ENCODE data around the gene HNRNPUL1. TPM values are rescaled to one million over a fixed set of nuclear protein-coding genes. Genes with fewer than 3 reads are reported as not detected.
A peak's percentile ranks its signal among the peaks of the same experiment; 100 is the strongest.

The HNRNPUL1 gene
- polyA plus RNA-seq, 2 donors: 64.9 to 73.4 TPM

DNA sequence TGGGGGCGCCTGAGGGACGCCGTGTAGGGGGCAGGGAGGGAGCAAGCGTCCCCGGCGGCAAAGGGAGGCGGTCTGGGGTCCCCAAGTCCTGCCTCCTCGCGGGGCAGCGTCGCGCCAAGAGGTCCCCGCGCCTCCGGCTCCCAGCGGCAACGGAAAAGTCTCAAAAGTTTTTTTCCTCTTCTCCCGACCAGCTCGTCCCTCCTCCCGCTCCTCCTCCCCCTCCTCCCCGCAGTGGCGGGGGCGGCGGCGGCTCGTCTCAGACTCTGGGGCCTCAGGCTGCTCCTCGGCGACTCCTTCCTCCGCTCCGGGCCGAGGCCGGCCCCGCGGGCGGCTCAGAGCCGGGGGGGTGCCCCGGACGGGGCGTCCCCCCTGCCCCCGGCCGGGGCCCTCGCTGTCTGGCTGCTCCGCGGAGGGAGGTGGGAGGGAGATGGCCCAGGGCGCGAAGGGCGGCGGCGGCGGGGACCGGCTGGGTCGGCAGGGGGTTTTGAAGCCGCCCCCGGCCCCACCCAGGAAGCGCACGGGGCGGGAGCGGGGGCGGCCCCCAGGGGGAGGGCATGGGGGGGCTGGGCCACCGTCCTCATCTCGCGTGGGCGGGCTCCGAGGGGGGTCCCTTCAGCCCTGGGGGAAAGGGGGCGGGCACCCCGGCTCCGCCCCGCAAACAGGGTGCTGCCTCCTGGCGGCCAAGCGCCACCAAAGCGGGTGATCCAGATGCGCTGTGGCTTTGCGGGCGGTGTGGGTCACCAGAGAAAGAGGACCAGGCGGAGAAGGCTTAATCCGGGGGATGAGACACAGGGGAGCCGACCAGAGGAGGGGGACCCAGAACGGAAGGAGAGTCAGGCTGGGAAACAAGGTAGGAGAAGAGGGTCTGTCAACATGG lies 89.5 kb downstream of the HNRNPUL1 start, which contains the start of gene TGFB1:
Gene TGFB1 (minus strand): TSS at position 457 of the 877 bp plus-strand sequence. CDS start 878 bp downstream, outside the sequence.
- Histone ChIP-seq H3K4me3 (ENCODE audit: low read depth in 1 of 2, low read length in 2 of 2) (peak within 1 kb of the TSS; percentile 72 to 73), H3K36me3 (ENCODE audit: control insufficient read depth in 2 of 2, insufficient read depth in 2 of 2, low read length in 1 of 2) (no peaks in the 10 kb centered on the region), H3K27ac (ENCODE audit: low read depth in 2 of 2, low read length in 1 of 2) (peak within 1 kb of the TSS; percentile 77 to 90), H3K27me3 (ENCODE audit: control insufficient read depth in 1 of 2, insufficient read depth in 2 of 2, low read length in 2 of 2) (no peaks in the 10 kb centered on the region), H3K4me1 (ENCODE audit: control insufficient read depth in 2 of 2, insufficient read depth in 2 of 2, low read length in 1 of 2) (peaks cover 5 to 8% of the 10 kb centered on the region in 2 donors), H3K9me3 (ENCODE audit: control insufficient read depth in 2 of 2, insufficient read depth in 1 of 2, low read depth in 1 of 2, low read length in 1 of 2) (no peaks in the 10 kb centered on the region)
- 1% methylated on average over 34 to 78 of the region's 78 CpGs for WGBS, 2 donors

GRCh38 chr19:41354343-41354953 lies 90.3 kb downstream of the HNRNPUL1 start:
- peaks cover 5 to 8% of the 10 kb centered on the region in 2 donors for H3K4me1 ChIP-seq (ENCODE audit: control insufficient read depth in 2 of 2, insufficient read depth in 2 of 2, low read length in 1 of 2)
- no peaks in the 10 kb centered on the region for H3K27me3 ChIP-seq (ENCODE audit: control insufficient read depth in 1 of 2, insufficient read depth in 2 of 2, low read length in 2 of 2)
- no peaks in the 10 kb centered on the region for H3K9me3 ChIP-seq (ENCODE audit: control insufficient read depth in 2 of 2, insufficient read depth in 1 of 2, low read depth in 1 of 2, low read length in 1 of 2)
- peak overlapping the region in 1 of 2 donors; percentile 77 for H3K27ac ChIP-seq (ENCODE audit: low read depth in 2 of 2, low read length in 1 of 2)
- H3K36me3 ChIP-seq (ENCODE audit: control insufficient read depth in 2 of 2, insufficient read depth in 2 of 2, low read length in 1 of 2): no peaks in the 10 kb centered on the region
- WGBS, 2 donors: 89 to 90% methylated on average over 23 of the region's 23 CpGs
- H3K4me3 ChIP-seq (ENCODE audit: low read depth in 1 of 2, low read length in 2 of 2): peak overlapping the region; percentile 72 to 73

DNA sequence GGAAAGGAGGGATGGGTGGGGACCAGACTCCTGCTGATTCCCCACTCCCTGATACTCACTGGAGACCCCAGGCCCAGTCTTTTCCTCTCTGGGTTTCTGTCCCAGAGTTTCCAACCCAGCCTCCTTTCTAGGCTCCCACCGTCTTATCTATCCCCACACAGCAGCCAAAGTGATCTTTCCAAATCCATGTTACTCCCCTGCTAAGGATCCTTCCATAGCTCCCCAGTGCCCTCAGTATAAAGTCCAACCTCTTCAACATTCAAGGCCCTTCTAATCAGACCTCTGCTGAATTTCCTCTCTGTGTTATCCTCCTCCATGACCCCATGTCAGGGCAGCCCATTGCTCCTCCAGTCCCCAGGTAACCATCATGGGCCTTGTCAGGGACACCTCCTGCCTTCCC lies 90.9 kb downstream of the HNRNPUL1 start:
- H3K27ac ChIP-seq (ENCODE audit: low read depth in 2 of 2, low read length in 1 of 2): no peak overlapping the region
- H3K9me3 ChIP-seq (ENCODE audit: control insufficient read depth in 2 of 2, insufficient read depth in 1 of 2, low read depth in 1 of 2, low read length in 1 of 2): no peaks in the 10 kb centered on the region
- H3K36me3 ChIP-seq (ENCODE audit: control insufficient read depth in 2 of 2, insufficient read depth in 2 of 2, low read length in 1 of 2): no peaks in the 10 kb centered on the region
- H3K4me1 ChIP-seq (ENCODE audit: control insufficient read depth in 2 of 2, insufficient read depth in 2 of 2, low read length in 1 of 2): peaks cover 5 to 8% of the 10 kb centered on the region in 2 donors
- WGBS, 2 donors: 94 to 100% methylated on average over 1 of the region's 1 CpG
- H3K4me3 ChIP-seq (ENCODE audit: low read depth in 1 of 2, low read length in 2 of 2): no peak overlapping the region
- no peaks in the 10 kb centered on the region for H3K27me3 ChIP-seq (ENCODE audit: control insufficient read depth in 1 of 2, insufficient read depth in 2 of 2, low read length in 2 of 2)

DNA sequence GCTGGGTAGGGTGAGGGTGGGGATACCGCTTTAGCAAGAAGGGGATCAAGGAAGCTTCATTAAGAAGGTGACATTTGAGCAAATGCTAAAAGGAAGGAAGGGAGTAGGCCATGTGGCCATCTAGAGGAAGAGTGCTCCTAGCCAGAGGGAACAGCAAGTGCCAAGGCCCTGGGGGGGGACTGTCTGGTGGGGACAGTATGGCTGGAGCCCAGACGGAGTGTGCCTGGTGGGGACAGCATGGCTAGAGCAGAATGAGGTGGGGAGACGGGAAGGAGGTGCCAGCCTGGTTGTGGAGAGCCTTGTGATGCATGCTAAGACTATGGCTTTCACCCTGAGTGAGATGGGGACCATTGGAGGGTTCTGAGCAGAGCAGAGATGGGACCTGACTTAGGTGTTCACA lies 91.6 kb downstream of the HNRNPUL1 start:
- Histone ChIP-seq H3K4me3 (ENCODE audit: low read depth in 1 of 2, low read length in 2 of 2) (no peak overlapping the region), H3K27ac (ENCODE audit: low read depth in 2 of 2, low read length in 1 of 2) (no peak overlapping the region), H3K27me3 (ENCODE audit: control insufficient read depth in 1 of 2, insufficient read depth in 2 of 2, low read length in 2 of 2) (no peaks in the 10 kb centered on the region), H3K4me1 (ENCODE audit: control insufficient read depth in 2 of 2, insufficient read depth in 2 of 2, low read length in 1 of 2) (peaks cover 3 to 7% of the 10 kb centered on the region in 2 donors), H3K9me3 (ENCODE audit: control insufficient read depth in 2 of 2, insufficient read depth in 1 of 2, low read depth in 1 of 2, low read length in 1 of 2) (no peaks in the 10 kb centered on the region), H3K36me3 (ENCODE audit: control insufficient read depth in 2 of 2, insufficient read depth in 2 of 2, low read length in 1 of 2) (no peaks in the 10 kb centered on the region)
- WGBS, 2 donors: 73 to 82% methylated on average over 3 of the region's 3 CpGs

- 78 to 79% methylated on average over 11 of the region's 11 CpGs for WGBS, 2 donors
- no peaks in the 10 kb centered on the region for H3K36me3 ChIP-seq (ENCODE audit: control insufficient read depth in 2 of 2, insufficient read depth in 2 of 2, low read length in 1 of 2)
Observed at GRCh38 chr19:41356984-41357739, 93.0 kb downstream of the HNRNPUL1 start.

More at GRCh38 chr19:41356984-41357739, 93.0 kb downstream of the HNRNPUL1 start:
- no peaks in the 10 kb centered on the region for H3K9me3 ChIP-seq (ENCODE audit: control insufficient read depth in 2 of 2, insufficient read depth in 1 of 2, low read depth in 1 of 2, low read length in 1 of 2)
- H3K27me3 ChIP-seq (ENCODE audit: control insufficient read depth in 1 of 2, insufficient read depth in 2 of 2, low read length in 2 of 2): no peaks in the 10 kb centered on the region
- peaks cover 0 to 4% of the 10 kb centered on the region in 2 donors for H3K4me1 ChIP-seq (ENCODE audit: control insufficient read depth in 2 of 2, insufficient read depth in 2 of 2, low read length in 1 of 2)
- H3K27ac ChIP-seq (ENCODE audit: low read depth in 2 of 2, low read length in 1 of 2): peak overlapping the region in 1 of 2 donors; percentile 5
- H3K4me3 ChIP-seq (ENCODE audit: low read depth in 1 of 2, low read length in 2 of 2): no peak overlapping the region

Other genes with a start within 250 kb of the HNRNPUL1 start
- not detected for gene CYP2A13, start 175.9 kb upstream of the HNRNPUL1 start, polyA plus RNA-seq
- gene CYP2F1, start 149.9 kb upstream of the HNRNPUL1 start, polyA plus RNA-seq: 1 to 10 TPM; 2.0 to 2.2 TPM
- 10 to 100 TPM in 1 of 2 donors, 1 to 10 TPM in 1; 8.7 to 10.5 TPM for gene CYP2S1, start 71.2 kb upstream of the HNRNPUL1 start, polyA plus RNA-seq
- 1 to 10 TPM; 1.9 to 4.1 TPM for gene AXL, start 45.1 kb upstream of the HNRNPUL1 start, polyA plus RNA-seq
- 10 to 100 TPM; 12.2 to 14.0 TPM for gene CCDC97, start 45.8 kb downstream of the HNRNPUL1 start, polyA plus RNA-seq
- 10 to 100 TPM; 16.2 to 77.1 TPM for gene TGFB1, start 89.5 kb downstream of the HNRNPUL1 start, polyA plus RNA-seq
- gene B9D2, start 99.8 kb downstream of the HNRNPUL1 start, polyA plus RNA-seq: 1 to 10 TPM; 3.1 to 6.0 TPM
- gene TMEM91, start 112.2 kb downstream of the HNRNPUL1 start, polyA plus RNA-seq: 10 to 100 TPM; 13.8 to 17.3 TPM
- gene EXOSC5, start 133.0 kb downstream of the HNRNPUL1 start, polyA plus RNA-seq: 10 to 100 TPM; 26.3 to 31.9 TPM
- 10 to 100 TPM; 37.0 to 61.8 TPM for gene BCKDHA, start 133.4 kb downstream of the HNRNPUL1 start, polyA plus RNA-seq
- gene B3GNT8, start 163.0 kb downstream of the HNRNPUL1 start, polyA plus RNA-seq: 10 to 100 TPM; 42.9 to 68.8 TPM
- 10 to 100 TPM; 22.6 to 38.9 TPM for gene DMAC2, start 175.5 kb downstream of the HNRNPUL1 start, polyA plus RNA-seq
- not detected for gene ERICH4, start 178.8 kb downstream of the HNRNPUL1 start, polyA plus RNA-seq

All from esophagus (tissue), 2 donors.